Fibroblast of lung (primary cell): ENCODE results near the gene POU2AF2.
"Not testable (repeated sequence)": the region's sequence is repeated elsewhere in the genome, so short reads cannot be mapped to it uniquely, and the experiment has no call there.

Experiments
- EZH2 ChIP-seq: IDR thresholded peaks from 2 replicates; pipeline ENCODE4 v1.5.1; 2012; ENCODE audit warnings: low read length, control low read depth, mild to moderate bottlenecking; ENCODE audit errors: missing control alignments
- TF ChIP-seq, protein P1 (sequence below), 2 donors: IDR thresholded peaks in 1 of 2; conservative IDR thresholded peaks in 1 of 2; 1 replicate in 1 of 2; 2 replicates in 1 of 2; pipeline ENCODE4 v1.5.1; 2011 to 2012; ENCODE audit warnings: low read length in 2 of 2, control low read depth in 1 of 2, inconsistent platforms in 1 of 2, low read depth in 1 of 2, mild to moderate bottlenecking in 1 of 2

GRCh38 chr11:111268303-111268702, 22.8 kb downstream of the POU2AF2 start:
- TF ChIP-seq, protein P1, sequence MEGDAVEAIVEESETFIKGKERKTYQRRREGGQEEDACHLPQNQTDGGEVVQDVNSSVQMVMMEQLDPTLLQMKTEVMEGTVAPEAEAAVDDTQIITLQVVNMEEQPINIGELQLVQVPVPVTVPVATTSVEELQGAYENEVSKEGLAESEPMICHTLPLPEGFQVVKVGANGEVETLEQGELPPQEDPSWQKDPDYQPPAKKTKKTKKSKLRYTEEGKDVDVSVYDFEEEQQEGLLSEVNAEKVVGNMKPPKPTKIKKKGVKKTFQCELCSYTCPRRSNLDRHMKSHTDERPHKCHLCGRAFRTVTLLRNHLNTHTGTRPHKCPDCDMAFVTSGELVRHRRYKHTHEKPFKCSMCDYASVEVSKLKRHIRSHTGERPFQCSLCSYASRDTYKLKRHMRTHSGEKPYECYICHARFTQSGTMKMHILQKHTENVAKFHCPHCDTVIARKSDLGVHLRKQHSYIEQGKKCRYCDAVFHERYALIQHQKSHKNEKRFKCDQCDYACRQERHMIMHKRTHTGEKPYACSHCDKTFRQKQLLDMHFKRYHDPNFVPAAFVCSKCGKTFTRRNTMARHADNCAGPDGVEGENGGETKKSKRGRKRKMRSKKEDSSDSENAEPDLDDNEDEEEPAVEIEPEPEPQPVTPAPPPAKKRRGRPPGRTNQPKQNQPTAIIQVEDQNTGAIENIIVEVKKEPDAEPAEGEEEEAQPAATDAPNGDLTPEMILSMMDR (conservative IDR thresholded peaks at IDR 0.05 in 1 of 2, IDR thresholded peaks at IDR 0.05 in 1 of 2; ENCODE audit: low read depth in 1 of 2, low read length in 2 of 2) = not testable (repeated sequence)
- TF ChIP-seq EZH2 = not testable (repeated sequence)
